Measurements from ENCODE around the gene CD99. TPM values are rescaled to one million over a fixed set of nuclear protein-coding genes. Genes with fewer than 3 reads are reported as not detected.

CD99 gene
- total and polyA plus RNA-seq, 2 of the 13 experiments (the other 11 are each of a cell fraction or from before 2014, with no cell fraction given), result 78.8 to 111 TPM

DNA sequence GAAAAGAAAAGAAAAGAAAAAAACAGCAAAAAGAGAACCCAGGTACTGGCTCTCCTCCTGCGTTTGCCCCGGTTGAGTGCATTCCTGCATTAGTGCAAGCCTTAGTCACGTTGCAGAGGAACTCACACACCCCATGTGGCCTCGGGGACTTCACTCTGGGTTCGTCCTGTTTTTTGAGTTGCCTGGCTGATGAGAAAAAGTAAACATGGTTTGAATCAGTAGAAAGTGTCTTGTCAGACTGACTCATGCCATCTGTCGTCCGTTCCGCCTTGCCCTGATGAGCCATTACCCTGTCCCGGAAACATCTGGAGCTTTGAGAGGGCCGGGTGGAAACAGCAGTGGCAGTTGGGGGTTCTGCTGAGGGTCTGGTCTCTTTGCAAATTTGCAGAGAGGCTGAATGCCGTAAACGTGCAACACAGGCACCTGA is 16.3 kb downstream of the CD99 start:
- FAIRE-seq (peak; percentile 52), ATAC-seq (peak; percentile 90), DNase-seq (ENCODE audit: low spot score) (peak; percentile 84)
- no peak overlapping the region for H3K4me3 ChIP-seq (replicated peaks in 1 of 3; ENCODE audit: insufficient read depth in 1 of 3, low read depth in 2 of 3, low read length in 3 of 3)
- H3K9me3 ChIP-seq (ENCODE audit: low read length), result no peaks in the 10 kb centered on the region
- no peak overlapping the region for H3K9ac ChIP-seq (ENCODE audit: insufficient read depth, low read depth, low read length)
- no peaks in the 10 kb centered on the region for H3K27me3 ChIP-seq (ENCODE audit: control insufficient read depth in 1 of 2, insufficient read depth in 2 of 2, low read length in 2 of 2)
- peaks cover 6 to 10% of the 10 kb centered on the region in 2 experiments; a peak in 2 of 5 replicates for H3K36me3 ChIP-seq (replicated peaks in 1 of 2; ENCODE audit: control insufficient read depth in 1 of 2, insufficient read depth in 2 of 2, low read length in 2 of 2)
- H3K4me2 ChIP-seq (ENCODE audit: low read depth, low read length), result peak overlapping the region; percentile 33
- peaks cover 32% of the 10 kb centered on the region for H3K4me1 ChIP-seq (ENCODE audit: insufficient read depth, low read length)
- ChIA-PET CTCF (ENCODE audit: low intra/inter-chr PET ratio, low total read pairs) (no interaction called here), POLR2A (no interaction called here)
- no peak overlapping the region for H2AFZ ChIP-seq (ENCODE audit: low read length)
- in situ Hi-C loops (cut with HindIII; ENCODE audit: extremely low pct_ligation_motif_present, low pct_unique_long_range_greater_than_20kb), result no loop called here
- intact Hi-C loops (cut with micrococcal nuclease; ENCODE audit: unreplicated experiment), result loop anchor here (1.0 to 10.0 kb wide), 3 partner anchors 50 to 63 kb away; no protein-coding TSS in a partner anchor
- BruUV-seq (replicated peaks), result no TSS peak
- peak overlapping the region; percentile 63 for H3K27ac ChIP-seq (ENCODE audit: extremely low read length, insufficient read depth, low read length)
- peaks cover 75% of the 10 kb centered on the region for H3K79me2 ChIP-seq (ENCODE audit: insufficient read depth, low read length)
- H4K20me1 ChIP-seq (ENCODE audit: insufficient read depth, low read length), result peaks cover 4% of the 10 kb centered on the region; the same call in 1 of the 2 replicates
- 34% methylated on average over 12 of the region's 12 CpGs for WGBS (ENCODE audit: low lambda C conversion rate)
- TF ChIP-seq ZIK1 (CRISPR knock-in tag; IDR thresholded peaks at IDR 0.05; ENCODE audit: borderline replicate concordance, low read depth) (no peak), CC2D1A (CRISPR knock-in tag; IDR thresholded peaks at IDR 0.05) (no peak), JARID2 (CRISPR knock-in tag; IDR thresholded peaks at IDR 0.05; ENCODE audit: insufficient replicate concordance) (no peak), TCF12 (IDR thresholded peaks at IDR 0.05) (no peak), TCF12 (CRISPR knock-in tag; IDR thresholded peaks at IDR 0.05) (no peak), KAT2B (IDR thresholded peaks at IDR 0.05; ENCODE audit: borderline replicate concordance, low read depth, low read length) (no peak), ZNF263 (CRISPR knock-in tag; IDR thresholded peaks at IDR 0.05) (no peak), SAFB2 (CRISPR knock-in tag; IDR thresholded peaks at IDR 0.05; ENCODE audit: borderline replicate concordance, low read depth) (no peak), ZNF776 (CRISPR knock-in tag; IDR thresholded peaks at IDR 0.05) (no peak), TBP (CRISPR knock-in tag; IDR thresholded peaks at IDR 0.05) (no peak), GATAD2A (CRISPR knock-in tag; IDR thresholded peaks at IDR 0.05) (peak; percentile 46), ZNF660 (CRISPR knock-in tag; IDR thresholded peaks at IDR 0.05; ENCODE audit: borderline replicate concordance, low read depth) (no peak), ZNF3 (CRISPR knock-in tag; IDR thresholded peaks at IDR 0.05) (no peak), ZKSCAN5 (CRISPR knock-in tag; IDR thresholded peaks at IDR 0.05) (no peak), ZNF615 (CRISPR knock-in tag; IDR thresholded peaks at IDR 0.05; ENCODE audit: borderline replicate concordance) (no peak), ZNF224 (CRISPR knock-in tag; IDR thresholded peaks at IDR 0.05) (no peak), ZBTB38 (CRISPR knock-in tag; IDR thresholded peaks at IDR 0.05) (0 out of 2 replicates have a peak, but pooled peaks have one; percentile 33), GTF3A (CRISPR knock-in tag; conservative IDR thresholded peaks at IDR 0.05) (no peak), SAP130 (CRISPR knock-in tag; IDR thresholded peaks at IDR 0.05; ENCODE audit: low read depth) (peak; percentile 88)
- TF ChIP-seq, protein P1, sequence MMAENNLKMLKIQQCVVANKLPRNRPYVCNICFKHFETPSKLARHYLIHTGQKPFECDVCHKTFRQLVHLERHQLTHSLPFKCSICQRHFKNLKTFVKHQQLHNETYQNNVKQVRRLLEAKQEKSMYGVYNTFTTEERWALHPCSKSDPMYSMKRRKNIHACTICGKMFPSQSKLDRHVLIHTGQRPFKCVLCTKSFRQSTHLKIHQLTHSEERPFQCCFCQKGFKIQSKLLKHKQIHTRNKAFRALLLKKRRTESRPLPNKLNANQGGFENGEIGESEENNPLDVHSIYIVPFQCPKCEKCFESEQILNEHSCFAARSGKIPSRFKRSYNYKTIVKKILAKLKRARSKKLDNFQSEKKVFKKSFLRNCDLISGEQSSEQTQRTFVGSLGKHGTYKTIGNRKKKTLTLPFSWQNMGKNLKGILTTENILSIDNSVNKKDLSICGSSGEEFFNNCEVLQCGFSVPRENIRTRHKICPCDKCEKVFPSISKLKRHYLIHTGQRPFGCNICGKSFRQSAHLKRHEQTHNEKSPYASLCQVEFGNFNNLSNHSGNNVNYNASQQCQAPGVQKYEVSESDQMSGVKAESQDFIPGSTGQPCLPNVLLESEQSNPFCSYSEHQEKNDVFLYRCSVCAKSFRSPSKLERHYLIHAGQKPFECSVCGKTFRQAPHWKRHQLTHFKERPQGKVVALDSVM (CRISPR knock-in tag; IDR thresholded peaks at IDR 0.05), result no peak
- TF ChIP-seq, protein P2, sequence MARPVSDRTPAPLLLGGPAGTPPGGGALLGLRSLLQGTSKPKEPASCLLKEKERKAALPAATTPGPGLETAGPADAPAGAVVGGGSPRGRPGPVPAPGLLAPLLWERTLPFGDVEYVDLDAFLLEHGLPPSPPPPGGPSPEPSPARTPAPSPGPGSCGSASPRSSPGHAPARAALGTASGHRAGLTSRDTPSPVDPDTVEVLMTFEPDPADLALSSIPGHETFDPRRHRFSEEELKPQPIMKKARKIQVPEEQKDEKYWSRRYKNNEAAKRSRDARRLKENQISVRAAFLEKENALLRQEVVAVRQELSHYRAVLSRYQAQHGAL (CRISPR knock-in tag; IDR thresholded peaks at IDR 0.05; ENCODE audit: not compliant biosample characterization), result no peak
- TF ChIP-seq, protein P3, sequence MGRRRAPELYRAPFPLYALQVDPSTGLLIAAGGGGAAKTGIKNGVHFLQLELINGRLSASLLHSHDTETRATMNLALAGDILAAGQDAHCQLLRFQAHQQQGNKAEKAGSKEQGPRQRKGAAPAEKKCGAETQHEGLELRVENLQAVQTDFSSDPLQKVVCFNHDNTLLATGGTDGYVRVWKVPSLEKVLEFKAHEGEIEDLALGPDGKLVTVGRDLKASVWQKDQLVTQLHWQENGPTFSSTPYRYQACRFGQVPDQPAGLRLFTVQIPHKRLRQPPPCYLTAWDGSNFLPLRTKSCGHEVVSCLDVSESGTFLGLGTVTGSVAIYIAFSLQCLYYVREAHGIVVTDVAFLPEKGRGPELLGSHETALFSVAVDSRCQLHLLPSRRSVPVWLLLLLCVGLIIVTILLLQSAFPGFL (CRISPR knock-in tag; IDR thresholded peaks at IDR 0.05), result no peak
- TF ChIP-seq, protein P4, sequence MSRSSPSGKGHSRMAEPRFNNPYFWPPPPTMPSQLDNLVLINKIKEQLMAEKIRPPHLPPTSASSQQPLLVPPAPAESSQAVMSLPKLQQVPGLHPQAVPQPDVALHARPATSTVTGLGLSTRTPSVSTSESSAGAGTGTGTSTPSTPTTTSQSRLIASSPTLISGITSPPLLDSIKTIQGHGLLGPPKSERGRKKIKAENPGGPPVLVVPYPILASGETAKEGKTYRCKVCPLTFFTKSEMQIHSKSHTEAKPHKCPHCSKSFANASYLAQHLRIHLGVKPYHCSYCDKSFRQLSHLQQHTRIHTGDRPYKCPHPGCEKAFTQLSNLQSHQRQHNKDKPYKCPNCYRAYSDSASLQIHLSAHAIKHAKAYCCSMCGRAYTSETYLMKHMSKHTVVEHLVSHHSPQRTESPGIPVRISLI (CRISPR knock-in tag; IDR thresholded peaks at IDR 0.05; ENCODE audit: borderline replicate concordance), result peak; percentile 23; the same call in 1 of the 2 replicates

Data from HepG2 (cell line).